B cell (primary cell): ENCODE data around the gene PRXL2B. TPM values are rescaled to one million over a fixed set of nuclear protein-coding genes. Genes with fewer than 3 reads are reported as not detected.

Source experiments
- ATAC-seq: fragments of 200-7000 bp; cut with Tn5 transposase; one replicate; pipeline ENCODE4 v1.10.0; 2021; ENCODE audit warnings: low read depth, mild to moderate bottlenecking, moderate number of reproducible peaks, moderate library complexity
- CTCF ChIA-PET: fragments of 350-600 bp; sonication (Branson Sonifier 250); formaldehyde crosslinking; loops from one replicate; lab custom pipeline; 2021; ENCODE audit warnings: antibody characterized with exemption, inconsistent platforms; lab: Charles Lee
- POLR2A ChIA-PET: fragments of 350-600 bp; sonication (Branson Sonifier 250); formaldehyde crosslinking; loops from one replicate; lab custom pipeline; 2021; ENCODE audit warnings: antibody characterized with exemption; lab: Charles Lee
- DNase-seq: peaks from one replicate; pipeline ENCODE4 v3.0.0; 2013
- H2AFZ ChIP-seq: 2 replicates; pipeline ENCODE4 v1.6.1; 2012; ENCODE audit warnings: mild to moderate bottlenecking, low read depth, low read length; ENCODE audit not compliant: insufficient read depth, poor library complexity, severe bottlenecking
- H3K27ac ChIP-seq, 2 donors: 1 replicate in 1 of 2; 2 replicates in 1 of 2; pipeline ENCODE4 v1.5.1; 2012 to 2013; ENCODE audit warnings: low read length in 2 of 2, mild to moderate bottlenecking in 2 of 2, moderate library complexity in 1 of 2
- H3K27me3 ChIP-seq, 4 experiments: fragments of 200-600 bp in 1 of 4; sonication (generic) in 1 of 4; replicated peaks in 1 of 4; 1 replicate in 2 of 4; 2 replicates in 2 of 4; pipeline versions ENCODE4 v1.6.1 to v1.7.0; 2013 to 2016; ENCODE audit warnings: low read length in 3 of 4, mild to moderate bottlenecking in 2 of 4, mixed read lengths in 1 of 4, moderate library complexity in 1 of 4; ENCODE audit not compliant: insufficient read depth in 4 of 4, control insufficient read depth in 3 of 4; ENCODE audit errors: control extremely low read depth in 1 of 4
- H3K36me3 ChIP-seq, 2 experiments: replicated peaks in 1 of 2; 1 replicate in 1 of 2; 2 replicates in 1 of 2; pipeline versions ENCODE4 v1.6.1 to v1.7.1; 2013; ENCODE audit warnings: low read length in 1 of 2; ENCODE audit not compliant: insufficient read depth in 2 of 2, control insufficient read depth in 1 of 2; ENCODE audit errors: control extremely low read depth in 1 of 2, extremely low read depth in 1 of 2
- H3K4me1 ChIP-seq, 2 donors: fragments of 200-600 bp in 1 of 2; sonication (generic) in 1 of 2; 1 replicate in 1 of 2; 2 replicates in 1 of 2; pipeline versions ENCODE4 v1.5.1 to v1.6.1; 2013 to 2017; ENCODE audit warnings: low read length in 2 of 2; ENCODE audit not compliant: control insufficient read depth in 2 of 2, insufficient read depth in 2 of 2
- H3K4me2 ChIP-seq: replicated peaks from 2 replicates; pipeline ENCODE3; 2012; ENCODE audit warnings: mild to moderate bottlenecking, low read depth, low read length; ENCODE audit not compliant: poor library complexity, severe bottlenecking
- H3K4me3 ChIP-seq, 5 experiments: fragments of 200-600 bp in 1 of 5; sonication (generic) in 1 of 5; 1 replicate in 3 of 5; 2 replicates in 2 of 5; pipeline versions ENCODE4 v1.5.1 to v1.7.0; 2011 to 2016; ENCODE audit warnings: low read length in 4 of 5, mild to moderate bottlenecking in 4 of 5, low read depth in 2 of 5, control low read depth in 1 of 5, moderate library complexity in 1 of 5; ENCODE audit not compliant: insufficient read depth in 1 of 5; ENCODE audit errors: control extremely low read depth in 1 of 5, extremely low read depth in 1 of 5
- H3K79me2 ChIP-seq: fragments of 200-600 bp; sonication (generic); one replicate; pipeline ENCODE4 v1.6.0; 2016; ENCODE audit warnings: low read length; ENCODE audit not compliant: control insufficient read depth, insufficient read depth
- H3K9ac ChIP-seq: fragments of 200-600 bp; sonication (generic); 2 replicates; pipeline ENCODE4 v1.6.1; 2017; ENCODE audit warnings: mild to moderate bottlenecking, low read length, moderate library complexity
- H3K9me3 ChIP-seq, 3 donors: one replicate each; pipeline versions ENCODE4 v1.6.1 to v1.7.1; 2013; ENCODE audit warnings: low read length in 2 of 3; ENCODE audit not compliant: control insufficient read depth in 2 of 3, insufficient read depth in 1 of 3; ENCODE audit errors: control extremely low read depth in 1 of 3
- H4K20me1 ChIP-seq: 2 replicates; pipeline ENCODE4 v1.6.0; 2012; ENCODE audit warnings: mild to moderate bottlenecking, low read length; ENCODE audit not compliant: insufficient read depth, control insufficient read depth, poor library complexity, severe bottlenecking
- H3K27ac Mint-ChIP-seq: one replicate; pipeline ENCODE4 v1.8.0; 2021; ENCODE audit warnings: mixed read lengths
- H3K27me3 Mint-ChIP-seq: one replicate; pipeline ENCODE4 v1.8.0; 2021; ENCODE audit warnings: mixed read lengths
- H3K4me1 Mint-ChIP-seq: one replicate; pipeline ENCODE4 v1.8.0; 2021; ENCODE audit warnings: mixed read lengths
- H3K4me3 Mint-ChIP-seq: one replicate; pipeline ENCODE4 v1.8.0; 2021; ENCODE audit warnings: mixed read lengths
- H3K9me3 Mint-ChIP-seq: one replicate; pipeline ENCODE4 v1.8.0; 2022; ENCODE audit warnings: mixed read lengths; ENCODE audit not compliant: insufficient read depth
- CTCF ChIP-seq: fragments of 200-600 bp; IDR thresholded peaks from one replicate; pipeline ENCODE4 v1.8.0; 2022; ENCODE audit warnings: antibody characterized with exemption, mild to moderate bottlenecking
- EZH2 ChIP-seq: IDR thresholded peaks from 2 replicates; pipeline ENCODE4 v1.6.1; 2012; ENCODE audit warnings: borderline replicate concordance, low read depth, mild to moderate bottlenecking, moderate library complexity, low read length; ENCODE audit not compliant: insufficient read depth, poor library complexity, severe bottlenecking
- WGBS: methylation state at CpG from one replicate; pipeline ENCODE4 v1.1.5; 2013; ENCODE audit warnings: missing lambda C conversion rate; ENCODE audit not compliant: insufficient coverage; 5-methylcytosine and 5-hydroxymethylcytosine counted together
- intact Hi-C: fragments of 100-400 bp; cut with micrococcal nuclease; formaldehyde crosslinking; loops from one replicate; pipeline ENCODE4 v1.10.0; 2022
- polyA plus RNA-seq: library from polyadenylated mRNA; depleted of rRNA; stranded (reverse); fragments of >200 nt; gene quantifications from 2 replicates; pipeline ENCODE4 v1.2.3, GENCODE V29; 2012
- total RNA-seq, 2 donors: library from RNA; stranded (reverse); fragments of 120-200 nt in 1 of 2; gene quantifications; 1 replicate in 1 of 2; 2 replicates in 1 of 2; pipeline versions ENCODE4 v1.2.3 to v1.2.4, GENCODE V29; 2013 to 2022

PRXL2B gene
- total and polyA plus RNA-seq, 2 donors (not counting 1 experiment from before 2014, with no cell fraction given): 13.0 to 27.0 TPM

DNA sequence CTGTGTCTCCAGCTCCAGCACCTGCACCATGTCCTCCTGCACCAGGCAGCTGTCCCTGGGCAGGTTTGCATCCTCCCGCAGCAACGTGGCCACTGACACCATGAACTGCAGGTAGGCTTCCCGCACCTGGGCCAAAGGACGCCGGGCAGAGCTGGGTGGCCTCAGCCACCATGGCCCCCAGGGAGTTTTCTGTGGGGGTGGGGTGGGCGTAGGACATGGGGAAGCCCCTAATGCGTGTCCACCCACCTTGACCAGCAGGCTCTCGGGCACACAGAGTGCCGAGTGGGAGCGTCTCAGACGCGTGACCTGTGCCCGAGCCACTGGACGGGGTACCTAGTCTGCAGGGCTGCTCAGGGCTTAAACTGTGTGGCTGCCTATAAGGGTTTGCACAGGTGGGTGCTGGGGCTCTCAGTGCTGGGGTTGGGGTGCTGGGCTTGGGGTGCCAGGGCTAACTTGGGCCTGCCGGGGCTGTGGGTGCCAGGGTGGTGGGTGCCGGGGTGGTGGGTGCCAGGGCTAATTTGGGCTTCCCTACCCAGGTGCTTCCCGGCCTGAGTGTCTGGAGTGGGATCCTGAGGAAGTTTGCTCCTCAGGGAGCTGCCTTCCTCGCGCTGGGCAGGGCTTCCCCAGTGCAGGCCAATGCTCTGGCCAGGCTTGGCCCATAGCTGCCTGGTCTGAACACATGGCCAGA, 17.7 kb downstream of the PRXL2B start:
- Mint-ChIP-seq H3K9me3 (peaks cover 4% of the 10 kb centered on the region), H3K27ac (no peak overlapping the region), H3K27me3 (peaks cover 14% of the 10 kb centered on the region), H3K4me3 (no peak overlapping the region), H3K4me1 (no peaks in the 10 kb centered on the region)
- Histone ChIP-seq H4K20me1 (no peaks in the 10 kb centered on the region), H3K4me2 (no peak overlapping the region), H3K79me2 (no peaks in the 10 kb centered on the region), H3K4me3 (no peak overlapping the region), H3K9ac (no peak overlapping the region), H3K4me1 (no peaks in the 10 kb centered on the region), H3K9me3 (no peaks in the 10 kb centered on the region), H2AFZ (no peak overlapping the region), H3K36me3 (no peaks in the 10 kb centered on the region), H3K27ac (no peak overlapping the region), H3K27me3 (peaks cover 0 to 5% (median 1%) of the 10 kb centered on the region in 4 experiments)
- TF ChIP-seq EZH2: no peak
- TF ChIP-seq CTCF: no peak
- ATAC-seq: no peak
- POLR2A ChIA-PET: no interaction called here
- CTCF ChIA-PET: interaction anchor here (0.9 kb wide), 1 partner anchor 32 kb away, joined by 3 read pairs; no protein-coding TSS in a partner anchor
- intact Hi-C loops: no loop called here
- no peak for DNase-seq
- WGBS: 84% methylated on average over 18 of the region's 19 CpGs

DNA sequence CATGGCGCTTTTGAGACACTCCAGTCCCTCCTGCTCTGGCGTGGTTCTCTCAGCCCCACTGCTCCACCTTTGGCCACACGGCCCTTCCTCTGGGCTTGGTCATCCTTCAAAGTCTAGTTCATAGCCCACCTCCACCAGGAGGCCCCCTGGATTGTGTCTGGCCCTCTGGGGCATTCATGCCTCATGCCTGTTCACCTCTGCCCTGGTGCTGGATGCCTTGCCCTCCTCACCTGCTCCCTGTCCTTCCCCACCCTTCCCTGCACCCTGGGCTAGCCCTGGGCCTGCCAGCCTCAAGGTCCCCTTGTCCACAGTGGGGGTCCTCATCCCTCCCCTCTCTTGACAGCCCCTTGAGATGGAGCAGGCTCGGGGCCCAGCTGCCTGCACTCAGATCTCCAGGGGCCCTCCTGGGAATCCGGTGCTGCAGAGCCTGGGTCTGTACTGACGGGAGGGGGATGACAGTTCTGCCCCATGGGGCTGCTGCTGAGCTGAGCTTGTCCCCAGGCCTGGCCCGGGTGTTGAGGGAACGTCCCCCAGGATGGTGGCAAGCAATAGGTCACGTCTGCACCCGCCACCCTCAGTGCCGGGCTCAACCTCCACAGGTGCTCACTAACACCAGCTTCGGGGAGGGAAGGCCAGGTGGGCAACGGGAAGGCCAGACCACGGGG, 18.4 kb downstream of the PRXL2B start:
- H3K9ac ChIP-seq: no peak overlapping the region
- intact Hi-C loops: no loop called here
- H2AFZ ChIP-seq: no peak overlapping the region
- Mint-ChIP-seq H3K9me3 (peaks cover 4% of the 10 kb centered on the region), H3K4me1 (no peaks in the 10 kb centered on the region), H3K27ac (no peak overlapping the region), H3K4me3 (no peak overlapping the region), H3K27me3 (peaks cover 14% of the 10 kb centered on the region)
- DNase-seq: no peak
- H3K27ac ChIP-seq: no peak overlapping the region
- TF ChIP-seq EZH2: no peak
- no peak for TF ChIP-seq CTCF
- H3K4me2 ChIP-seq: no peak overlapping the region
- no peaks in the 10 kb centered on the region for H3K9me3 ChIP-seq
- H3K79me2 ChIP-seq: no peaks in the 10 kb centered on the region
- POLR2A ChIA-PET: no interaction called here
- WGBS: 67% methylated on average over 11 of the region's 14 CpGs
- peaks cover 0 to 5% (median 1%) of the 10 kb centered on the region in 4 experiments for H3K27me3 ChIP-seq
- no peak for ATAC-seq
- no peaks in the 10 kb centered on the region for H4K20me1 ChIP-seq
- CTCF ChIA-PET: no interaction called here
- no peak overlapping the region for H3K4me3 ChIP-seq
- no peaks in the 10 kb centered on the region for H3K4me1 ChIP-seq
- no peaks in the 10 kb centered on the region for H3K36me3 ChIP-seq
